HG02840 (cell line): ENCODE data around the gene HHLA2.
"Not testable (repeated sequence)": the region's sequence is repeated elsewhere in the genome, so short reads cannot be mapped to it uniquely, and the experiment has no call there.

Experiments
- ATAC-seq: cut with Tn5 transposase; IDR thresholded peaks from one replicate; pipeline ENCODE4 v1.9.1; 2021; ENCODE audit warnings: mild to moderate bottlenecking, moderate library complexity, moderate number of reproducible peaks; ENCODE audit not compliant: unreplicated experiment, low FRiP score

HHLA2 gene

GRCh38 chr3:108338901-108339545 is 42.7 kb downstream of the HHLA2 start:
- ATAC-seq, result no peak

DNA sequence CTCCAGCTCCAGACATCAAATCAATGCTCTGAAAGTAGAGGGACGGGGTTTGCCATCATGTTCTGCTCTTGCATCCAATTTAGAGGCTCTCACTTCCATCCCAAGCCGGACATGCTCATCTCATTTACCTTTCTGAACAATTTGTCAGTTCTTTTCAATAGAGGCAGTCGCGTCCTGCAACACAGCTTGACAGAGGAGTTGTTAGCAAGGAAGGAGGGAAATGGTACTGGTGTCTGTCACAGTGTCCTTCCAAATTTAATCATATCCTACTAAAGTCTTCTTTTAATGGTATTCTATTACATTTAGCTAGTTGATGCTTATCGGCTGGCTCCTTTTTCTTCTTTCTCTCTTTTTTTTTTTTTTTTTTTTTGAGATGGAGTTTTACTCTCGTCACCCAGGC is 45.6 kb downstream of the HHLA2 start:
- no peak for ATAC-seq

DNA sequence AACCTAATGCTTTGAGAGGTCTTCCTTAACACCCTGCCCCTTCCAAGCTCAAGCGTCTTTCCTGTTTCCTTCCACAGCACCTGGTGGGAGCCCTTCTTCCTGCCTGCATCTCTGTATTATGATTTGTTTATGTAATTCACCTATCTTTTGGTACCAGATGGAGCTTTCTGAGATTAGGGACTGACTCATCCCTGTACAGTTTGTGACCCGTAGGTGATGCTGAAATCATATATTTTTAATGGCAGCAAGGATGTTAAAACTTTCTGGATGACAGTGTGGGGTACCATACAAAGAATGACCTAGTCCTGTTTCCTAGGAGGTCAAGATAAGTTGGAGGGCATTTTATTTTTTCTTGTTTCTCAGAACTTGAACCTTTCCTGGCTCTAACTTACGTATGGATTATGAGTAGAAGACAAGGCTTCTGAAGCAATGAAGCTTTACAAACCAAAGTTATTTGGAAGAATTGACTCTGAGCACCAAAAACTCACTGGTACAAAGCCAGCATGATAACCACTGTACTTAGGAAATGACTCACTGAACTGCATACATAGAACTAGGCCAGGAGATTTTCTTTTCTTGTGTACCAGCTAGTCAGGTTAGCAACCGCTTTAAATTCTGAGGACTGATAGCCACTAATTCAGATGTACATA is 46.6 kb downstream of the HHLA2 start:
- ATAC-seq, result no peak

GRCh38 chr3:108343491-108343890 is 47.1 kb downstream of the HHLA2 start:
- no peak for ATAC-seq

GRCh38 chr3:108345492-108346205 is 49.3 kb downstream of the HHLA2 start:
- no peak for ATAC-seq

GRCh38 chr3:108346301-108347227 is 50.2 kb downstream of the HHLA2 start:
- ATAC-seq, result no peak

- ATAC-seq, result no peak
Observed at GRCh38 chr3:108352176-108352575, 55.8 kb downstream of the HHLA2 start.

GRCh38 chr3:108354562-108354961 is 58.2 kb downstream of the HHLA2 start:
- ATAC-seq, result no peak

GRCh38 chr3:108357042-108357441 is 60.7 kb downstream of the HHLA2 start:
- no peak for ATAC-seq

DNA sequence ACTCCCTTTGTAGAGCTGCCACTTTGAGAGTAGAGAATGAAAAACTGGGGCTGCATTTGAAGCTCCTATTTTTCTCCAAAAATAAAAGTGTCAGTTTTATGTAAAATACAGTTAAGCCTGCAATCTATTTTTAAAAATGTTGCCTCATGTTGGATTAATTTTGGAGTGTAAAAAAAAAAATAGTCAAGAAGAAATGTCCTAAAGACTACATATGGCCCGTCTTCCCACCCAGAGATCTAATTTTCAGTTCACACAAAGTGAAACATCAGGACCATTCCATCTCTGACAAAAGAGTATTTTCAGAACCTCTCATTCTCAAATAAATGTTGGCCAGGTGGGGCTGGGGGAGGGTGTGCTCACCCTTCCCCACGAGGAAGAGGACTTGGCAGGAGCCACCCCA is 62.7 kb downstream of the HHLA2 start:
- no peak for ATAC-seq

DNA sequence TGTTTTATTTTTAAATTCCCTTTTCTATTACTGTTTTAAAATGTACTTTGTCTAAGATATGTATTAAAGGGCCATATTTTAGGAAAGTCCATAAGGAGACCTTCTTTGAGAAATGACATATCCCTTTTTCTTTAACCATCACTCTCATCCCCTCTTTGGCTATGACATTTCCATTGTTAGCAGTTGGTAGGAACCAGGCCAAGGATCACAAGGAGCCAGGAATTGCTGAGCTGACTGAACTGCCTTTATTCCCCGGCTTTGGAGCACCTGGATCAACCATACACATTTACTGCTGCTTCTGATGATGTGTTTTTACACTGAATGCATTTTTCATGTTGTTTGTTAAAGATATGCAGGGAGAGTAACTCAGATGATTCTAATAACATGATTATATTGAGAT is 79.7 kb downstream of the HHLA2 start:
- no peak for ATAC-seq

GRCh38 chr3:108377384-108377783 is 81.0 kb downstream of the HHLA2 start:
- no peak for ATAC-seq

DNA sequence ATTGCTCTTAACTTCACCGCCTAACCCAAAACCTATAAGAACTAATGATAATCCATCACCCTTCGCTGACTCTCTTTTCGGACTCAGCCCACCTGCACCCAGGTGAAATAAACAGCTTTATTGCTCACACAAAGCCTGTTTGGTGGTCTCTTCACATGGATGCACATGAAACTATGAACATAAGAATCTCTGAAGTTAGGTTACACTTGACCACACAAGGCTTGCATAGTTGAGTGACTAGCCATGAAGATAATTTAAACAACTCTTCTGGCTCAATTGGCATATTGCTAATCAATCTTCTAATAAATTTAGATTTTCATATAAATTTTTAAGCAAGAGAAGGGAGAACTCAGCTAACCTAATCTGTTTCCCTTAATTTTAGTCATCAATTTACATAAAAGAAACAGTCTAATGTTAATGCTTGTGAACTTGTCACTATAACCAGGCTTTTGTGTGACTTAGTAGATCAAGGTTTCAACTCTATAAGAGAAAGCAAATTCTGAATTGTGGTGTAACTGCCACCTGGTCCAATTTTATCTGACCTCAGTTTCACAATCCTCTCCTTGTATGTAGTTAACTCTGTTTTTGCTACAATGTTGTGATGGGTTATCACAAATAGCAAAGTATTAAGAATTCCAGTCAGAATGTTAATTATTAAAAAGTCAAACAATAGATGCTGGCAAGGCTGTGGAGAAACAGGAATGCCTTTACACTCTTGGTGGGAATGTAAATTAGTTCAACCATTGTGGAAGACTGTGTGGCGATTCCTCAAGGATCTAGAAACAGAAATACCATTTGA is 82.0 kb downstream of the HHLA2 start:
- ATAC-seq, result no peak

- ATAC-seq, result not testable (repeated sequence)
Observed at GRCh38 chr3:108378952-108379342, 82.6 kb downstream of the HHLA2 start.

DNA sequence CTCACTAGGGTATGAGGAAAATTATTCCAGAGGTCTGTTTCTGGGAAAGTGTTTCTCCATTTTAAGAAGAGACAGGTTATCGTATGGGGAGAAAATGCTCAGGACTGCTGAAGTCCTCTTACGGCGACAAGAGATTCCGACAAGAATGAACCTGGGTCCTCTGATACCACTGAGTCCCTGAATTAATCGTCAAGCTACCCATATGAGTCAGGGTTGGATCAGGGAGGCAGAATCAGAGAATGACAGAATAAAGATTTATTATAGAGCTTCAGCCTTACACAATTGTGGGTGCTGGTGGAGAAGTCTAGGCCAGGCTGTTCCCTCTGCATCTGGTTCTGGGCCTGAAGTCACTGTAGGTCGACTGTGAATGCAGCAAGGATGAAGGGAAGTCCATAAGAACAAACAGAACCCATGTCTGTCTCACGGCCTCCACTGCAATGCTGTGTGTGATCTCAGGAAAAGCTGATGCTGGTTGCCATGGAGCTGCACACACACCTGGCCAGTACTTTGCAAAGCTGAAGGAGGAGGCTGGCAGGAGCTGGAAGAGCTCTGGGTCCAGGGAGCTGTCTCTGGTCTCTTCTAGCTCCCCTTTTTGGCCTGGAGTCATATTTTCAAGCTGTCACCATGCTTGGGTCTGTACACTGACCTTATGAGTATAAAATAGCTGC is 83.9 kb downstream of the HHLA2 start:
- no peak for ATAC-seq

- no peak for ATAC-seq
Observed at GRCh38 chr3:108381529-108382140, 85.3 kb downstream of the HHLA2 start.

GRCh38 chr3:108383306-108383705 is 87.0 kb downstream of the HHLA2 start:
- ATAC-seq, result no peak

DNA sequence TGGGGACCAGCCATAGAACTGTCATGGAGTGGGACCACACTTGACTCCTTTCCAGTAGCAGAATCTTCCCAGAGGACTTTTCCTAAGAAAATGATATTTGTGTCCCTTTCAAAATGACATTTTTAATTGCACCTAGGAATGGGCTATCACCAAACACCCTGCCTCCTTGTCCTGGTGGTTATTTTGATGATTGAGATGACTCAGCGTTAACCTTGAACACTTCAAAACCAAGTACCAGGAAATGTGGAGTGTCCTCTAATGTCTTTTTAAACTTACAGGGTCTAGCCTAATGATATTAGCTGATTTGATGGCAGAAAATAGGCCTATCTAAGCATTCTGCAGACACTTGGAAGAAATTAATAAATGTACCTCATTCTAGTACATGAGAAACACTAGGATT is 90.7 kb downstream of the HHLA2 start:
- ATAC-seq, result no peak
